Esophagus squamous epithelium (tissue), 4 donors: Measurements from ENCODE around the gene COX8A.

Source experiments
- POLR2A ChIP-seq, 4 donors: fragments of 450-650 bp; IDR thresholded peaks; one replicate each; pipeline ENCODE4 v1.6.1; 2017; ENCODE audit warnings: antibody characterized with exemption in 4 of 4, mild to moderate bottlenecking in 4 of 4, moderate library complexity in 3 of 4
- TF ChIP-seq, protein P1 (sequence below), 6 experiments: fragments of 450-650 bp in 4 of 6; fragments of 200-600 bp in 2 of 6; sonication (generic) in 2 of 6; IDR thresholded peaks; one replicate each; pipeline ENCODE4 v1.5.1; 2016 to 2019; ENCODE audit warnings: antibody characterized with exemption in 6 of 6, mild to moderate bottlenecking in 4 of 6, moderate library complexity in 4 of 6

DNA sequence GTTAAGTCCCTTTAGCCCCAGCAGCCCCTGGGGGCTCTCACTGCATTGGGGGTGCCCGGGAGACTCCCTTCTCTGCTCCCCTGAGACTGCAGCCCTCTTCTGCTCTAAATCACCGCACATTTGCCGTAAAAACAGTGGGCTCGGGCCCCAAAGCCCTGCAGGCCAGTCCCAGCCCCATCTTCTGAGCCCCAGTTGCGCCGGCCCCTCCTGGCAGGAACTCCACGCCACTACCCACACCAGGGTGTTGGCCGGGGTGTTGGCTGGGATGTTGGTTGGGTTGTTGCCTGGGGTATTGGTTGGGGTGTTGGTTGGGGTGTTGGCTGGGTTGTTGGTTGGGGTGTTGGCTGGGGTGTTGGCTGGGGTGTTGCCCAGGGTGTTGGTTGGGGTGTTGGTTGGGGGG lies 35.3 kb downstream of the COX8A start:
- TF ChIP-seq, protein P1, sequence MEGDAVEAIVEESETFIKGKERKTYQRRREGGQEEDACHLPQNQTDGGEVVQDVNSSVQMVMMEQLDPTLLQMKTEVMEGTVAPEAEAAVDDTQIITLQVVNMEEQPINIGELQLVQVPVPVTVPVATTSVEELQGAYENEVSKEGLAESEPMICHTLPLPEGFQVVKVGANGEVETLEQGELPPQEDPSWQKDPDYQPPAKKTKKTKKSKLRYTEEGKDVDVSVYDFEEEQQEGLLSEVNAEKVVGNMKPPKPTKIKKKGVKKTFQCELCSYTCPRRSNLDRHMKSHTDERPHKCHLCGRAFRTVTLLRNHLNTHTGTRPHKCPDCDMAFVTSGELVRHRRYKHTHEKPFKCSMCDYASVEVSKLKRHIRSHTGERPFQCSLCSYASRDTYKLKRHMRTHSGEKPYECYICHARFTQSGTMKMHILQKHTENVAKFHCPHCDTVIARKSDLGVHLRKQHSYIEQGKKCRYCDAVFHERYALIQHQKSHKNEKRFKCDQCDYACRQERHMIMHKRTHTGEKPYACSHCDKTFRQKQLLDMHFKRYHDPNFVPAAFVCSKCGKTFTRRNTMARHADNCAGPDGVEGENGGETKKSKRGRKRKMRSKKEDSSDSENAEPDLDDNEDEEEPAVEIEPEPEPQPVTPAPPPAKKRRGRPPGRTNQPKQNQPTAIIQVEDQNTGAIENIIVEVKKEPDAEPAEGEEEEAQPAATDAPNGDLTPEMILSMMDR (IDR thresholded peaks at IDR 0.05): no peak
- no peak for TF ChIP-seq POLR2A (IDR thresholded peaks at IDR 0.05)
